GM12875 (cell line): ENCODE data around the gene DCAF11.

Source experiments
- H3K4me3 ChIP-seq: one replicate; pipeline ENCODE4 v1.5.1; 2011; ENCODE audit warnings: low read depth, low read length, control low read depth
- TF ChIP-seq, protein P1 (sequence below): IDR thresholded peaks from 2 replicates; pipeline ENCODE4 v1.5.1; 2011; ENCODE audit warnings: low read depth, mild to moderate bottlenecking, control low read depth, inconsistent platforms, low read length, moderate library complexity, borderline replicate concordance; ENCODE audit not compliant: insufficient read depth

Gene DCAF11

GRCh38 chr14:24074625-24075484 is 39.7 kb upstream of the DCAF11 start:
- no peak overlapping the region for H3K4me3 ChIP-seq
- TF ChIP-seq, protein P1, sequence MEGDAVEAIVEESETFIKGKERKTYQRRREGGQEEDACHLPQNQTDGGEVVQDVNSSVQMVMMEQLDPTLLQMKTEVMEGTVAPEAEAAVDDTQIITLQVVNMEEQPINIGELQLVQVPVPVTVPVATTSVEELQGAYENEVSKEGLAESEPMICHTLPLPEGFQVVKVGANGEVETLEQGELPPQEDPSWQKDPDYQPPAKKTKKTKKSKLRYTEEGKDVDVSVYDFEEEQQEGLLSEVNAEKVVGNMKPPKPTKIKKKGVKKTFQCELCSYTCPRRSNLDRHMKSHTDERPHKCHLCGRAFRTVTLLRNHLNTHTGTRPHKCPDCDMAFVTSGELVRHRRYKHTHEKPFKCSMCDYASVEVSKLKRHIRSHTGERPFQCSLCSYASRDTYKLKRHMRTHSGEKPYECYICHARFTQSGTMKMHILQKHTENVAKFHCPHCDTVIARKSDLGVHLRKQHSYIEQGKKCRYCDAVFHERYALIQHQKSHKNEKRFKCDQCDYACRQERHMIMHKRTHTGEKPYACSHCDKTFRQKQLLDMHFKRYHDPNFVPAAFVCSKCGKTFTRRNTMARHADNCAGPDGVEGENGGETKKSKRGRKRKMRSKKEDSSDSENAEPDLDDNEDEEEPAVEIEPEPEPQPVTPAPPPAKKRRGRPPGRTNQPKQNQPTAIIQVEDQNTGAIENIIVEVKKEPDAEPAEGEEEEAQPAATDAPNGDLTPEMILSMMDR: no peak

- TF ChIP-seq, protein P1: no peak
These were observed 38.9 kb upstream of the DCAF11 start for GRCh38 chr14:24075485-24076301.

DNA sequence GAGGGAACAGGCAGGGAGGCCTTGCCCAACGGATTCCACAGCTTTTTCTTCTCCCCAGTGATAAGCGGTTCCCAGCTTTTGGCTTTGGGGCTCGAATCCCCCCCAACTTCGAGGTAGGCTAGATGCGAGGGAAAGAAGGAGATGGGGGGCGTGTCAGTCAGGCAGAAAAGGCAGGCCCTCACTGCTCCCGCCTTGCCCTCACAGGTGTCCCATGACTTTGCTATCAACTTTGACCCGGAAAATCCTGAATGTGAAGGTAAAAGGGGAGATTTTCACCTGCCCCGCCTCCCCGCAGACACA is 38.3 kb upstream of the DCAF11 start:
- TF ChIP-seq, protein P1: no peak
- H3K4me3 ChIP-seq: no peak overlapping the region

More at GRCh38 chr14:24075485-24076301, 38.9 kb upstream of the DCAF11 start:
- no peak overlapping the region for H3K4me3 ChIP-seq

DNA sequence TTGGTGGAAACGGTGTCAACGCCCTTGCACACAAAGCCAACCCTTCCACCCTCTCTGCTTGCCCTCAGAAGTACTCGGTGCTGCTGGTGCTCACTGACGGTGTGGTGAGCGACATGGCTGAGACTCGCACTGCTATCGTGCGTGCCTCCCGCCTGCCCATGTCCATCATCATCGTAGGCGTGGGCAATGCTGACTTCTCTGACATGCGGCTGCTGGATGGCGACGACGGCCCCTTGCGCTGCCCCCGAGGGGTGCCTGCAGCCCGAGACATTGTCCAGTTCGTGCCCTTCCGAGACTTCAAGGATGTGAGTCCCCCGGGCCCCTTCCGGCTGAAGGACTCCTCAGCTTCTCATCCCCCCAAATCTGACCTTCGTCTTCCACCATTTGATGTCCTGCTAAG is 37.5 kb upstream of the DCAF11 start:
- TF ChIP-seq, protein P1: no peak

DNA sequence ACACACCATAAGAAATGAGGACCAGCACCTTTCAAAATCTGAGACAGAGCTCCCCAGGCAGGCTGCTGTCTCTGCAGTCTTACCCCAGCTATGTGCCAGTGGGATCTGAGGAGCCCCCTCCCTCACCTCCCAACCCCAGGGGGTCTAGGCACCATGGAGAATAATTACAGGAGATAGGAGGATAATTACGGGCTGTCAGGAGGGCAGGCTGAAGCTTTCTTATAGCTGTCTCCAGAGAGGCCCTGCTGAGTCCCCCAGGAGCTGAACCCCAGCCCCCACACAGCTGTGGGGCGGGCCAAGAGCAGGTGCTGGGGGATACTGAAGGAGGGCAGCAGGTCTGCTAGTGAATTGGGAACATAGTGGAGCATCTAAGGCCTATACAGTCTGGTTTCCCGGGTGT is 36.4 kb upstream of the DCAF11 start:
- no peak overlapping the region for H3K4me3 ChIP-seq
- TF ChIP-seq, protein P1: no peak

More for the DNA sequence above, 37.5 kb upstream of the DCAF11 start:
- no peak overlapping the region for H3K4me3 ChIP-seq

DNA sequence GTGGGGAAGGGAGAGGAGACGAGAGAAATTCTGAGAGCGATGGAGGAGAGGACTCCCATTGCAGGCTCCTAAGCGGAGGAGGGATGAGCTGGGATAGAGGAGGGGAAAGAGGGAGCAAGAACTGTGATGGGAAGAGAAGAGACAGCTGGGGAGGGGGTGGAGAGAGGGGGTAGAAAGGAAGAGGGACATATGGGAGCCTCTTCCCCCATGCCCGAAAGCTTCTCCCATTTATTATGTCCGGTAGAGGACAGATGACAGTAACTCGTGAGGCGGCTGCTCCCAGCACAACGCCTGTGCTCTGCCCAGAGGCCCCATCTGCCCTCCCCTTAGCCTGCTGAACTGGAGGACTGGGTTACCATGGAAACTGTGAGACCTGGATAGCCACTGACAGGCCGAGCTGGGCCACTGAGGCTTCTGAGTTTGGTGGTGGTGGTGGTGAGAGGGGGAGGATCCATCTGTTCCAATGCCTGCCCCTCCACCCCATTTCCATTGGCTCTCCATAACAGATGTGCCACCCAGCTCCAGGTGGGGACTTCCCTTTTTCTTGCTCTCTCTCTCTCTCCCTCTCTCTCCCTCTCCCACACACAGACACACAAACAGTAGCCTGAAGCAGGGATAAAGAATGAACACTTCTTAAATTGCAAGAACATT is 35.0 kb upstream of the DCAF11 start:
- no peak overlapping the region for H3K4me3 ChIP-seq
- TF ChIP-seq, protein P1: no peak
